Fibroblast of peridontal ligament (primary cell): Measurements from ENCODE around the gene CRIM1.

Source experiments
- DNase-seq: peaks from one replicate; pipeline ENCODE4 v3.0.0-alpha.2; 2010; ENCODE audit errors: extremely low read depth

The CRIM1 gene

DNA sequence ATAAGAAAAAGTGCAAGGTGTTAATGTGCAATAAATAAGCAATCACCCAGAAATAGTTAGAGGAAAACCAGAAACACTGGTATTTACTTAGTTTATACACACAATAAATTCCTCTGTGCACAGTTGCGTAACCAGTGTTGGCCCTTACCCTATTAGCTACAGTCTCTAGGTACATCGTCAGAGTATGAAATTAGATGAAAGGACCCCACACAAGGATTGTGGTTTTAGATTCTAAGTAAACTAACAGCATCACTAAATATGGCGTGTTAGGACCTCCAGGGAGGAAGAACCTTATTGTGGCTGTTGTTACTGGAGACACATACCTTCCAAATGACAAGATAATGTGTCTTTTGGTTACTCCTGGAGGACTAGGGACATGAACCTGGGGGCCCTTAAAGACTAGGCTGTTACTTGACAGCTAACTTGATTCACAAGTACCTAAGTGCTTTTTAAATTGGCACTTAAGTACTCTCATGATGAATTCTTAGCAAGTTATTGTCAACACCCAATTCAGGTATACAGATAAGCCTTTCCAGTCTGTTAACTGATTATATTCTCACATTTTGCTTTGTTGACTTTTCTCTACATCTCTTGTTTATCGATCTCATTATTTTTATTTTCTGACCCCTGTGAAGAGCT, 127.1 kb downstream of the CRIM1 start:
- DNase-seq = peak; percentile 77

GRCh38 chr2:36483290-36483689, 127.7 kb downstream of the CRIM1 start:
- no peak for DNase-seq

DNA sequence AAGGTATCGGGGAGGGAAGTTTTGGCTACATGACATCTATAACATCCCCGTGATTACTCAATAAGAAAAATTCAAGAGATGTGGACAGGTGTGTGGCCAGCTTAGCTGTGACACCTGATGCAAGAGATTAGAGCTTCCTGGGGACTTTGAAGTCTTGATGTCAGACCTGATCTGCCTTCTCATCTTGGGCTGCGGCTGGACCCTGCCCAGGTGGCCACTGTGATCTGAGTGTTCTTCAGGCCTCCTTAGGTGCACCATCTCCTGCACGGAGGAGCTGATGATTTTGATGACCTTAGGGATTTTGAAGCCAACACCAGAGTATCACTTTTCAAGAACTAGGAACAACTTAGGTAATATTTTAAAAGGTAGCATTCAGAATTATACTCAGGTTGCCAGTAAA, 128.9 kb downstream of the CRIM1 start:
- no peak for DNase-seq

DNA sequence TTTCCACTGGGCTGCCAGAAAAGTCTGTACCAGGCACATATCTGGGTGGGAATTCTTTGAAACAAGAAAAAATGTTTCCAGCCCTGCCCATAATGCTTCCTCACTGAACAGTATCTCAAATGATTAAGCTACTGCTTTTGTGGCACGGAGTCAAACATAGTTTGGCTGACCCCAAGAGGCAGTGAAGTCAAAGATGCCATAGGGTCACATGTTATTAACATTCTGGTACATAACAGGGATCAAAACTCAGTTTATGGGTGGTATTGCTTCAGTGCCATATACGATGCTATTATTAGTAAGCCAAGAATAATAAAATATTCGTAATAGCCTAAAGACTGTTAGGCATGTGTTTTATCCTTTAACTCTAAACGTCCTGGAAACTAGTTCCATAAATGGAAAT, 129.9 kb downstream of the CRIM1 start:
- peak; percentile 88 for DNase-seq

DNA sequence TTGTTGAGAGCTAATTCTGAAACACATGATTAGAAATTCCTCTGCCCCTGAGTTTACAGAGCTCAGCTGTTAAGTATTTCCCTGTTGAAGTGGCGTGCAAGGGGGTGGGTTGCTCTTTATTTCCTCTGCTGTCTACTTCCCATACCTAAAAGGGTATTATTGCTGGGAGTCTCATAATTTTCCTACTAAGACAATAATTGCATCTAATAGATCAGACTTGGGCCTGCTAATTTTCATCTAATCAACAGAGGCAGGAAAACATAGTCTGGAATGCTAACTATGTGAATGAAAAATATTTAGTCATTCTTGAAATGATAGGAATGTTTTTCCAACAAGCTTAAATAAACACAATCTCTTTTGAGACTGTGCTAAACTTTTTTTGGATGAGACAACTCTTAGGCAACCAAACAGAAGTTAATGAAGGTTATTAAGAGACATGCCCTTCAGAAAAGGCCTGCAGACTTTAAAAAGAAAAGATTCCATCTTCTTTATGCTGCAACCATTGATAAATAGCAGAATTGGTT, 131.0 kb downstream of the CRIM1 start:
- peak; percentile 87 for DNase-seq

- DNase-seq = no peak
Observed at GRCh38 chr2:36487947-36488346, 132.4 kb downstream of the CRIM1 start.

GRCh38 chr2:36489281-36489680, 133.7 kb downstream of the CRIM1 start:
- DNase-seq = peak; percentile 78

- no peak for DNase-seq
Observed at GRCh38 chr2:36490749-36491148, 135.2 kb downstream of the CRIM1 start.

GRCh38 chr2:36492216-36492945, 136.8 kb downstream of the CRIM1 start:
- DNase-seq = peak; percentile 61

GRCh38 chr2:36493306-36493705, 137.7 kb downstream of the CRIM1 start:
- DNase-seq = no peak

DNA sequence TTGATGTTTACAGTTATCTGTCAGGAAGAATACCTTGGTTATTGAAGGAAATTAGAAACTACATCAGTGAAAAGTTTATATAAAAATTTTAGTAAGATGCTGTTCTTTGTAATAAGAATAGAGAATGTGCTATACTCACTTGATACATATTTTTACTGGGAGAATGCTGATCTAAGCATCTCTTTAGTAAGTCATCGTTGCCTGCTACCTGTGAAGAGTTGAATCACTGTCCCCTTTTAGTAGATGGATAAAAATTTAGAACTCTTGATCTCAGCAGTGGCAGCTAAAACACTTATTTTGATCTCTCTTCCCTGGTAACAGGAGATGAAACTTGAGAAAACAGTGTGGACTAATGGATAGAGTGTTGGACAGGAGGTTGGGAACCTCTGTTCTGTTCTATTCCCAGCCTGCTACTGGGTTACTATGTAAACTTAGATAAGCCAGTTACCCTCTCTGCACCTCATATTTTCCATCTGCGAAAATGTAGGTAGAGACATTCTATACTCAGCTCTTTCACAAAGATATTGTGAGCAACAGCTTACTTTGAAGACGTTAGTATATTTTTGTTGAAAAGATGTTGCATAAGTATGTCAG, 142.1 kb downstream of the CRIM1 start:
- no peak for DNase-seq

DNA sequence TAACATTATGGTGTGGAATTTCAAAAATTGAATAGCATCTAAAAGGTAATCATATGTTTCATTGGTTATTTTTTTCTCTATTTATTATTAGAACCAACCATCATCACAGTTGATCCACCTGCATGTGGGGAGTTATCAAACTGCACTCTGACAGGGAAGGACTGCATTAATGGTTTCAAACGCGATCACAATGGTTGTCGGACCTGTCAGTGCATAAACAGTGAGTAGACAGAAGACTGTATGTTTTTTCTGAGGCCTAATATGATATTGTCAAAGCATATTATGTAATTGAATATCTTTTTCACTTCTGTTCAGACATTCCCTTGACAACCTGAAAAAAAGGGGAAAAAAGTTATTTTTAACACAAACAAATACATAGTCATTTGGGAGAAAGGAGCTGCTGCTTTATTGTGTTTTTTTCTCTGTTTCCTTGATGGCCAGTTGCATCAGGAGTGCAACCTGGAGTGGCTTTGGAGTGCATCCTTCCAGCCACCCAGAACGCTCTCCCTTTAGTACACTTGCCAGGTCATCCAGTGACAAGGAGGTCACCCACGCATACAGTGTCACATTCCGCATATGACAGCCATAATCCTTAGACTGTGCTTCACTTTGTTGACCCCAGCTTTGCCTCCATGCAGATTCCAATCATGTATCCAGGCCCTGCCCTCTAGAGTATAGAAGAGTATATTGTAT, 143.7 kb downstream of the CRIM1 start:
- no peak for DNase-seq

DNA sequence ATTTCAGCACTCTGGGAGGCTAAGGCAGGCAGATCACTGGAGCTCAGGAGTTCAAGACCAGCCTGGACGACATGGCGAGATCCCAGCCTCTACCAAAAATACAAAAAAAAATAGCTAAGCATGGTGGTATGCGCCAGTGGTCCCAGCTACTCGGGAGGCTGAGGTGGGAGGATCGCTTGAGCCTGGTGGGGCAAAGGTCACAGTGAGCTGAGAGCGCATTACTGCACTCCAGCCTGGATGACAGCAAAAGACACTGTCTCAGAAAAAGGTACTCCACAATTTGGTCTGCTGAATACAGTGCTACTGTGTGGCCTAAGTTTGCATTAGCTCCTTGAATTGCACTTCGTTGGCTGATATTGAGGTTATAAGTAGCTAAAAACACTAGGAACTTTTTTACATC, 144.5 kb downstream of the CRIM1 start:
- DNase-seq = no peak

GRCh38 chr2:36502081-36502480, 146.5 kb downstream of the CRIM1 start:
- DNase-seq = no peak

DNA sequence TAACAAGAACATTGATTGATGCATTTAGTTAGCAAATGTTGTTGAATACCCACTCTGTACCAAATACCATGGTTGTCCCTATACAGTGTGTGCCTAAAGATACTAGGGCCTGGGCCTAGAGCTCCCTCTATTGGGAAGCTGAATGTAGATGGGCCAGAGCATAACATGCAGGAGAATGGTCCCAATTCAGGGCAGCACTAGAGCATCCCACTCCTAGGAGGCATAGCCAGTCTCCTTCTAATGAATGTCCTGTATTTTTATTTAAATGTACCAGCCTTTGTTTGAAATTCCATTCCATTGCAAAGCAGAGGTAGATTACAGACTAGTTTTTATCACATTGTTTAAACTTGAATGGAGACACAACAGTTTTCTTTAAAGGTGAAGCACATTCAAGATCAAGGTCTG, 151.8 kb downstream of the CRIM1 start:
- DNase-seq = peak; percentile 75

- DNase-seq = no peak
Observed at GRCh38 chr2:36509075-36509474, 153.5 kb downstream of the CRIM1 start.

GRCh38 chr2:36511858-36512603, 156.5 kb downstream of the CRIM1 start:
- DNase-seq = peak; percentile 65

DNA sequence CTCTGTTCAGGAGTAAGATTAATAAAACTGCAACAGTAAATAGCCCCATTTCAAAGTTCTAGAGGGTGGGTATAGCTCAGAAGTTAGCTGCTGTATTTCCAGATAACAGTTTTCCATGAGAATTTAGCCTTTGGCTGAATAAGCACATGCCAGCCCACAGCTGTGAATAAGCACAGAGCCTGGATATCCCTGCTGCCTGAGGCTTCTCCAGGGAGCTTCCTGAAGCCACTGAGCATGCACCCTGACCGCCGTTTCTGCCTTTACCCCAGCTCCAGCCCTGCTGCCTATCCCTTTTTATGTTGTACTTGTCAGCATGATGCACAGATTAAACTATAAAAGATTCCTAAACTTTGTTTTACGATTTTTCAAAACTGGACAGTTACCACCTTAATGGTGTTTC, 157.1 kb downstream of the CRIM1 start:
- peak; percentile 46 for DNase-seq

DNA sequence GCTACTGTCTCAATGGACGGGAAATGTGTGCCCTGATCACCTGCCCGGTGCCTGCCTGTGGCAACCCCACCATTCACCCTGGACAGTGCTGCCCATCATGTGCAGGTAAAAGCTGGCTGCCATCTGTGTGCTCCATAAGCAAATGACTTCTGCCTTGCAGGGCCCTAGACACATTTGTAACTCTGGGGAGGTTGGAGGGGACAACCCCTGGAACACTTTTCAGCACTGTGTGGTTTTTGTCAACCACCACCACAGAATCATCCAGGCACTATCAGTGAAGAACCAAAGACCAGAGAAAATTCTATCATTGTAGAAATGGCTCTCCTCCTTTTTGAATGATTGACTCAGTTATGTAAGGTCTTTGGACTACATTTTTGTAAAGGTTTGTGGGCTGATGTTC, 158.1 kb downstream of the CRIM1 start:
- DNase-seq = no peak

GRCh38 chr2:36515538-36515937, 160.0 kb downstream of the CRIM1 start:
- no peak for DNase-seq

DNA sequence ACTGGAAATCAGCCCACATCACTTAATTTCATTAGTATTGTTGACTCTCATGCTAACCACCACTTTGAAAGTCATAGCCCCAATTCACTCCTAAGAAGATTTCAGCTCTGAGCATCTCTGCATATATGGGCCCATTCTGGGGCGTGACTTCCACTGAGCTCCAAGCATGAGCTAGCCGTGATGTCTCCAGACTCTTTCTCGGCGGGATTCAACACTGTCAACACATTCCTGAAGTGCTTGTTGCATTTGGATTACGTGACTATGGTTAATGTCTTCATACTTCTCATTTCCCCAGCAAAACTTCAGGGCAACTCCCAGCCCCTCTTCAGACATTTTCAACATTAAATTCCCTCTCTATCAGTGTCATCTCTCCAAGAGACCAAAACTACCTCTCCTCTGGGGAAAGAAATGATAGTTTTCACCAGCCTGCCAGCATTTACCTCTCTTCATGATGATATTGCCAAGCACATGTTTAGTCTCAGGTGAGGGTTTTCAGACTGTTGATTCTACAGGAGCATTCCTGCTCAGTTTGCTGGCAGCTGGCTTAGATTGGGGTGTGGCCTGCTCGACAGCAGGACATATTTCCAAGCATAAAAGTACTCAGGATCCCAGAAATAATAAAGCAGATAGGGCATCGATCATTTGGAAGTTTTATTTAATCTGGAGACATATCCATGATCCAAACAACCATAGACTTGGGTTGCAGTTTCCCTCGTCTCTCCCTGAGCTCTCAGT, 160.7 kb downstream of the CRIM1 start:
- DNase-seq = peak; percentile 51
